Measurements from ENCODE around the gene YJU2. TPM values are rescaled to one million over a fixed set of nuclear protein-coding genes. Genes with fewer than 3 reads are reported as not detected.

The YJU2 gene
- total and polyA plus RNA-seq, 12 donors, result 7.9 to 32.8 (median 10.5) TPM

DNA sequence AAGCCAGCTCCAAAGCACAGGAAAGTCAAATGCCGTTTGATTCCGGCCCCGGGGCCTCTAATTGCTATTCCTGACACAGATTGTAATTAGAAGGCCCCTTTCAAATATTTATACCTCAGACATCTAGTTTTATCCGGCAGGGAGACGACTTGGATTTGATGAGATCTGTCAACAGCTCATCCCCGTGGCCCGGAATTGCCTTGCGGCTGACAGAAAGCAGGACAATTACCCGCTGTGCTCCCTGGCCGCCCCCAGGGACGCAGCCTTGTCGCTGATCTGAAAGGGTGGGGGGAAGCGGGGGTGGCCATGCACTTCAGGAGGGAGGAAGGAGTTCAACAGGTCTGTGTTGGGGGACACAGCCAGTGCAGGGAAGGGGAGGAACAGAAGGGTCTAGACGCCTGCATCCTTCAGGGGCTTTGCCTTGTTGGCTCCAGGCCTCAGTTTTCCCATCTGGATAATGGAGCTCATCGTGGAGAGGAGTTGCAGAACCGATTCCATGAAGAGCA, 30.4 kb downstream of the YJU2 start:
- Histone ChIP-seq H3K9me3 (peaks cover 0 to under 1% (median 0%) of the 10 kb centered on the region in 11 donors), H3K4me3 (no peak overlapping the region), H3K27me3 (peaks cover 19 to 52% (median 42%) of the 10 kb centered on the region in 7 donors), H3K36me3 (peaks cover 0 to 6% (median 0%) of the 10 kb centered on the region in 9 donors), H3K27ac (no peak overlapping the region), H3K4me1 (peaks cover 0 to 18% (median 13%) of the 10 kb centered on the region in 9 donors)
- intact Hi-C loops (cut with DNase I), result loop anchor here in 3 of 10 donors (10.0 kb wide), 3 partner anchors 48 to 248 kb away; no protein-coding TSS in a partner anchor
- TF ChIP-seq, protein P1, sequence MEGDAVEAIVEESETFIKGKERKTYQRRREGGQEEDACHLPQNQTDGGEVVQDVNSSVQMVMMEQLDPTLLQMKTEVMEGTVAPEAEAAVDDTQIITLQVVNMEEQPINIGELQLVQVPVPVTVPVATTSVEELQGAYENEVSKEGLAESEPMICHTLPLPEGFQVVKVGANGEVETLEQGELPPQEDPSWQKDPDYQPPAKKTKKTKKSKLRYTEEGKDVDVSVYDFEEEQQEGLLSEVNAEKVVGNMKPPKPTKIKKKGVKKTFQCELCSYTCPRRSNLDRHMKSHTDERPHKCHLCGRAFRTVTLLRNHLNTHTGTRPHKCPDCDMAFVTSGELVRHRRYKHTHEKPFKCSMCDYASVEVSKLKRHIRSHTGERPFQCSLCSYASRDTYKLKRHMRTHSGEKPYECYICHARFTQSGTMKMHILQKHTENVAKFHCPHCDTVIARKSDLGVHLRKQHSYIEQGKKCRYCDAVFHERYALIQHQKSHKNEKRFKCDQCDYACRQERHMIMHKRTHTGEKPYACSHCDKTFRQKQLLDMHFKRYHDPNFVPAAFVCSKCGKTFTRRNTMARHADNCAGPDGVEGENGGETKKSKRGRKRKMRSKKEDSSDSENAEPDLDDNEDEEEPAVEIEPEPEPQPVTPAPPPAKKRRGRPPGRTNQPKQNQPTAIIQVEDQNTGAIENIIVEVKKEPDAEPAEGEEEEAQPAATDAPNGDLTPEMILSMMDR (IDR thresholded peaks at IDR 0.05), result no peak
- ATAC-seq, result no peak
- 18 to 19% methylated on average over 16 of the region's 16 CpGs for WGBS, 2 donors
- no peak for DNase-seq

DNA sequence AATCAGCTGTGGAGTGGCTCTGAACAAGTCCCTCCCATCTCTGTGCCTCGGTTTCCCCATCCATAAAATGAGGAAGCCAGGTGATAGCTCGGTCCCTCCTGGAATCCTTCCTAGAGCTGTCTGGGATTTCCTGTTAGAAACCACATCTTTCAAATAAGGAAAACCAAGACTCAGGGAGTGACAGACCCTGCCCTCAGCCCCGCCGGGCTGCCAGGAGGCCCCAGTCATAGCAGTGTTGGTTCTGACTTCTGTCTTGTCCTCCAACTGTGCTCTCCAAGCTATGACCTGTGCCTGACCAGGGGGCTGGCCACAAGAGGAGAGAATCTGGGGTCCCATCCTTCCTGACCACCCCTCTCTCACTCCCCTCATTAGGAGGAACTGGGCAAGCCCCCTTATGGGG, 31.1 kb downstream of the YJU2 start:
- DNase-seq (no peak), ATAC-seq (no peak)
- no peak overlapping the region for H3K27ac ChIP-seq
- peaks cover 0 to 18% (median 13%) of the 10 kb centered on the region in 9 donors for H3K4me1 ChIP-seq
- TF ChIP-seq, protein P1 (IDR thresholded peaks at IDR 0.05), result no peak
- intact Hi-C loops (cut with DNase I), result loop anchor here in 3 of 10 donors (10.0 kb wide), 3 partner anchors 47 to 247 kb away; no protein-coding TSS in a partner anchor
- peaks cover 19 to 59% (median 50%) of the 10 kb centered on the region in 7 donors for H3K27me3 ChIP-seq
- no peaks in the 10 kb centered on the region for H3K36me3 ChIP-seq
- 24 to 37% methylated on average over 4 of the region's 4 CpGs for whole genome bisulfite sequencing, 2 donors
- H3K4me3 ChIP-seq, result no peak overlapping the region
- H3K9me3 ChIP-seq, result no peaks in the 10 kb centered on the region

DNA sequence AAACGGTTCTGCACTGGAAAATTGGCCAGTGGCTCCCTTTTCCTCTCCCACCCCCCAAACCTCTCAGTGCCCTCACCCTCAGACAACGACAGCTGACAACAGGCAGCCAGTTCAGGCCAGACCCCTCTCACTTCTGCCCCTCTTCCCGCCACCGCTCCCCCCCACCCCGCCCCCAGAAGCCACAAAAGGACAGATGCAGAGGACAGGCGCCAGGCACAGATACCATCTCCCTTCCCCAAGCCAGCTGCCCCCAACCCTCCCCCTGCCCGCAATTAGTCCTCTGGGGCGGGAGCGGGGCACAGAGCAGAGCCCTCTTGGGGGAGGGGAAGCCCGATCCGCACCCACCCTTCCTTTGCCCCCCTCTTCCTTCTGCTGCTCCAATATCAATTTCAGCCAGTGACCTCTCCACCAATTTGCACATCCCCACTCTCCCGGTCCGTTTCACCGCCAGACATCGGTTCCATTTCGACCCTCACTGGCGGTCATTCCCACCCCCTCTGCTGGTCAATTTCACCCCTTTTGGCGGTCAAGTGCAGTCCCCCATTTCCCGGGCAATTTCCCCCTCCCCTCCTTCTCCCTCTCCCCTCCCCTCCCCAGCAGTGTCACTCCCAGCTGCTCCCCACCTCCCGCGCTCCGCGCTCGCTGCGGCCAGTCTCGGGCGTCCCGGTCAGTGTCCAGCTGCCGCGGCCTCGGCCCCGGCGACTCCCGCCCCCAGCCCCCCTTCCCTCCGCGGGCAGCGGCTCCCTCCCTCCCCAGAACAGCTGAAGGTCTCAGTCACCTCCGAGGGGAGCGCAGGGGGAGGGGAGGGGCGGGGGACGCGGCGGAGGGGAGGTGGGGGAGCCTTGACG, 31.8 kb downstream of the YJU2 start, which contains the start of gene SHD:
Gene SHD (plus strand): TSS at position 848 of the 848 bp plus-strand sequence. CDS start 798 bp downstream, outside the sequence.
- no peak within 1 kb of the TSS for H3K27ac ChIP-seq
- TF ChIP-seq, protein P1 (IDR thresholded peaks at IDR 0.05), result no peak
- H3K27me3 ChIP-seq, result peaks cover 19 to 64% (median 54%) of the 10 kb centered on the region in 7 donors
- H3K9me3 ChIP-seq, result no peaks in the 10 kb centered on the region
- no peaks in the 10 kb centered on the region for H3K36me3 ChIP-seq
- peak within 1 kb of the TSS in 9 of 10 donors; percentile 22 to 51 (median 44) for H3K4me3 ChIP-seq
- H3K4me1 ChIP-seq, result peaks cover 0 to 18% (median 13%) of the 10 kb centered on the region in 9 donors
- intact Hi-C loops (cut with DNase I), result loop anchor here in 3 of 10 donors (10.0 kb wide), 3 partner anchors 46 to 246 kb away; no protein-coding TSS in a partner anchor
- no peak for DNase-seq
- peak in 2 of 8 donors; percentile 30 to 38 for ATAC-seq
- 4 to 5% methylated on average over 28 to 44 of the region's 44 CpGs for WGBS, 2 donors

DNA sequence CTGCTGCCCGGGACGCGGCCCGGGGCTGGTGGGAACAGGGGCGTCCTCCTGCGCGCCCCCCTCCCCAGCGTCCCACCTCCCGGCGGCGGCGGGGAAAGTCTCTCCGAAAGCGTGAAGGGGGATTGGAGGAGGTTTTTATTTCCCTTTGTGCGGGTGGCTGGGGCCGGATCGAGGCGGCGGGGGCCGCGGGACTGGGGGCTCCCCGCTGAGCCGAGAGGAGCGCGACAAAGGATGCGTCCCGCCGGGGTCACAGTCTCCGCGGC, 32.3 kb downstream of the YJU2 start:
- WGBS, 2 donors, result 1% methylated on average over 27 to 30 of the region's 30 CpGs
- DNase-seq, result no peak
- intact Hi-C loops (cut with DNase I), result loop anchor here in 3 of 10 donors (10.0 kb wide), 3 partner anchors 46 to 246 kb away; no protein-coding TSS in a partner anchor
- Histone ChIP-seq H3K4me3 (peak overlapping the region in 9 of 10 donors; percentile 22 to 51 (median 44)), H3K27ac (no peak overlapping the region), H3K9me3 (no peaks in the 10 kb centered on the region), H3K27me3 (peaks cover 19 to 65% (median 54%) of the 10 kb centered on the region in 7 donors), H3K36me3 (no peaks in the 10 kb centered on the region), H3K4me1 (peaks cover 0 to 18% (median 13%) of the 10 kb centered on the region in 9 donors)
- peak in 1 of 8 donors; percentile 58 for ATAC-seq
- TF ChIP-seq, protein P1 (IDR thresholded peaks at IDR 0.05), result no peak

Data from heart right ventricle (tissue), 16 donors.